ENCODE measurements around the gene CCDC40.
A peak's percentile ranks its signal among the peaks of the same experiment; 100 is the strongest.

The CCDC40 gene

DNA sequence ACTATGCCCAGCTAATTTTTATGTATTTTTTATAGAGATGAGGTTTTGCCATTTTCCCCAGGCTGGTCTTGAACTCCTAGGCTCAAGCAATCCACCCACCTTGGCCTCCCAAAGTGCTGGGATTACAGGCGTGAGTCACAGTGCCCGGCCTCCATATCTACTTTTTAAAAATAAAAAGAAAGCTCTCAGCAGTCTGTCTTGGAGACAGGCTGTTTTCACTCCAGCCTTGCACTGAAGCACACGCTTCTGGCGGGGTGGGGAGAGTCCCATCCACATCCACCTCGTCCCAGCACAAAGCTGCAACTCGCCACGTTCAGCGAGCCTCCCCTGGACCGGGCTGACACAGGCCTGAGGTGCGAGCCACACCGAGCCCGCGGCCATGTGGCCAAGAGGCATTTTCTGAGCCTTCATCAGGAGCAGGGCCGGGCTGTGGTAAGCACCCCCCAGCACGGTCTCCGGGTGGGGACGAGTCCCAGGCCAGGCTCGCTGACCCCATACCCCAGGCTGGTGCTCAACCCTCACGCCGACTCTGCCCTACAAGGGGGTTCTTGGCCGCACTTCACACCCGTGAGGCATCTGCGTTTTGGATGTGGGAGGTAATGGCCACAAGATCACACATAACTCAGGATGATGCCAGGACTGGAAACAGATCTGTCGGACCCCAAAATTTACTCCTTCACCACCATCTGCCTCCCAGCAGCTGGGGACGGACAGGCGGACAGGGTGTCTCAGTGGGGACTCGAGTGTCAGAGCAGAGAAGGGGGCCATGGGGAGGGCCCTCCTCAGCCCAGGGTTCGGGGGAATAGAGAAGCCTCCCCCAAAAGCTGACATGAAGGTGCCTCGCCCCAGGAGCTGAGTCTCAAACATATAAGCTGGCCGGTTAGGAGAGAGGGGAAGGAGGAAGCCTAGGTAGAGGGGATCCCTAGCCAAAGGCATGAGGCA, 29.4 kb upstream of the CCDC40 start:
- H3K4me3 ChIP-seq (ENCODE audit: low read depth, low read length), result no peak overlapping the region
- no peak for TF ChIP-seq CTCF (IDR thresholded peaks at IDR 0.05; ENCODE audit: low read depth, low read length, missing control alignments)
- no peak for DNase-seq (ENCODE audit: low read depth)
- in situ Hi-C loops (cut with HindIII; ENCODE audit: low sequenced_read_pairs), result no loop called here

DNA sequence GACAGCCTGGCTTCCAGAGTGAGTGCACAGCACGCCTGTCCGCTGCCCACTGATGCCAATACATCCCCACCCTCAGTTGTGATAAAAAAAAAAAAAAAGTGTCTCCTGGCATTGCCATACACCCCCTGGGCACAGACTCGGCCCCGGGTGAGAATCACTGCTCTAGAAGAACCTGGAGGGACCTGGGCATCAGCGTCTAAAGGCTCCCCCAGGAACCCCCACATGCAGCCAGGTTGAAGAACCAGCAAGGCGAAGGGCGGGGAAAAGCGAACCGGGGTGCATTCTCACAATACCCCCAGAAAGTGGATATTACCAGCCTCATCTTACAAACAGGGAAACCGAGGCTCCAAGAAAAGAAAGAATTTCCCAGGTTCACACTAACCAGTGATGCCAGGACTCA, 28.5 kb upstream of the CCDC40 start:
- in situ Hi-C loops (cut with HindIII; ENCODE audit: low sequenced_read_pairs), result no loop called here
- no peak for TF ChIP-seq CTCF (IDR thresholded peaks at IDR 0.05; ENCODE audit: low read depth, low read length, missing control alignments)
- no peak for DNase-seq (ENCODE audit: low read depth)
- no peak overlapping the region for H3K4me3 ChIP-seq (ENCODE audit: low read depth, low read length)

DNA sequence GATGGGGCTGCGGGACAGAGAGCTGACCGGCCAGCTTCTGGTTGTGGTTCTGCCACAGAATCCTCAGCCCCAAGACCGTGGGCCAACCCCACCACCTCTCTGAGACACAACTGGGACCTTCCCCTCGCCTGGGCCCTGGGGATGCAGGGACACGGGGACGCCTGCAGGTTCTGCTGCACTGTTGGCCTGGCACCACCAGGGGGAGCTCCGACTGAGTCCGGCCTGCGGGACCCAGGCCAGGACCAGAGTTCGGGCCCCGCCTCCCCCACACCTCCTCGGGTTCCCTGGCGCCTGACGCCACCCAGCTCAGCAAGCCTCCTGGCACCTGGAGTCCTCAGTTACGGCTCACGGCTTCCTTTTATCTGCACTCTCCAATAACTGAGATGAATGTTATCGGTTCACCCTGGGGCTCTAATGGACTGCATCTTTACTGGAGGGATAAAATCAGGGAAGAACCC, 28.0 kb upstream of the CCDC40 start:
- H3K4me3 ChIP-seq (ENCODE audit: low read depth, low read length), result no peak overlapping the region
- in situ Hi-C loops (cut with HindIII; ENCODE audit: low sequenced_read_pairs), result no loop called here
- no peak for DNase-seq (ENCODE audit: low read depth)
- peak; percentile 96 for TF ChIP-seq CTCF (IDR thresholded peaks at IDR 0.05; ENCODE audit: low read depth, low read length, missing control alignments)

- no peak overlapping the region for H3K4me3 ChIP-seq (ENCODE audit: low read depth, low read length)
- DNase-seq (ENCODE audit: low read depth), result no peak
- in situ Hi-C loops (cut with HindIII; ENCODE audit: low sequenced_read_pairs), result no loop called here
- no peak for TF ChIP-seq CTCF (IDR thresholded peaks at IDR 0.05; ENCODE audit: low read depth, low read length, missing control alignments)
Observed at GRCh38 chr17:80008848-80009247, 27.6 kb upstream of the CCDC40 start.

DNA sequence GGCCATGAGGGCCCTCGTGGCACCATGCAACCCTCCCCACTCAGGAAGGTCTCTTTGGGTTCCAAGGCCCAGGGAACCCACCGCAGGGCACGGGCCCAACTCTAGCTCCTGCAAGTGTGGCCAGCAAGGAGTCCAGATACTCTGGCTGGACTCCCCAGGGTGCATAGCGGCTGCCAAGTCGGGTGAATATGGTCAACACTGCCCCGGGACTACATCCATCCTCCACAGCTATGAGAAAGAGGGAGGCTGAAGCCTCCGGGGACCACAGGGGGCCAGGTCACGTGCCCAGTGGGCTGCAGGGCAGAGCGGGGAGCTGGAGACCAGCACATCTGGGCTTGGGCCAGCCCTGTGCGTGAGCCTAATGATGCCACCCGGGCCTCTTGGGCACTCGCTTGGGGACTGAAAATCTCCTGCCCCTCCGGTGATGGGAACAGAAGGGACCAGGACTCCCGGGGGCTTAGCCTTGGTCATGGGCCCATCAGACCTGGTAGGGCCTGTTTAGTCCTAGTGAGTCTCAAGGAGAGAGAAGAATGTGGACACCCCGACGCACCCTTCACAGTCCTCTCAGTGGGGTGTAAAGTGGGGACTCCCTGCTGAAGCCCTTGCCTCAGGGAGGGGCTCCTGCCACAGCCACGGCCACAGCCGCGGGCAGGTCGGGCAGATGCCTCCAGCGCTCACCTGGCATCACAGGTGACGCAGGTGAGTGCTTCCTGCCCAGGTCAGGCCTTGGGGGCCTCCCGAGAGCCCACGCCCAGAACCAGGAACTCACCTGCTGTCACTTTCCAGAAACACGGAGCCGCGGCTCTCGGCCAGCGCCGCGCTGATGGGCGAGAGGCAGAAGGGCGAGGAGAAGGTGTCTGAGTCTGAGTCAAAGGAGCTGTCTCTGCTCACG, 26.8 kb upstream of the CCDC40 start:
- DNase-seq (ENCODE audit: low read depth), result no peak
- in situ Hi-C loops (cut with HindIII; ENCODE audit: low sequenced_read_pairs), result no loop called here
- no peak for TF ChIP-seq CTCF (IDR thresholded peaks at IDR 0.05; ENCODE audit: low read depth, low read length, missing control alignments)
- no peak overlapping the region for H3K4me3 ChIP-seq (ENCODE audit: low read depth, low read length)

DNA sequence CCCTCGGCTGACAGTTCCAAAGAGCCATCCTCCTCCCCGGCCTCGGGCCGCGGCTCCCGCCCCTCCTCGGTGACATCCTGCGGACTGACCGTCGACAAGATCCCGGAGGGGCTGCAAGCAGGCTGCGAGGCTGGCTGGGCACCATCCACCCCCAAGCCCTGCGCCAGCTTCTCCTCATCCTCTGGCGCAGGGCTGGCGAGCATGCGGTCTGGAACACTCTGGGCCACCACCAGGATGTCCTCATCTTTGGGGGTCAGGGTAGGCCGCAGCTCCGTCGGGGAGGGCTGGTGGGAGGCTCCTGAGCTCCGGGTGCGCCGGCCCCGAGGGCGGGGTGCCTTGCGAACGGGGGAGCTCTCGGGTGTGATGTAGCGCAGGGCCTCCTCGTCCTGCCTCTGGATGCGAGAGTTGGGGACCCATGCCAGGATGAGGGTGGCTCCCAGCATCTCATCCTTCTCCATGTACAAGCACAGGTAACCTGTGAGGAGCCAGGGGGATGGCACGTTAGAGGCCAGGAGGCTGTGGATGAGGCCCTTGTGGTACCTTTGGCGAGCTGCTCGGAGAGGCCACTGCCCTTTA, 26.1 kb upstream of the CCDC40 start:
- H3K4me3 ChIP-seq (ENCODE audit: low read depth, low read length), result no peak overlapping the region
- in situ Hi-C loops (cut with HindIII; ENCODE audit: low sequenced_read_pairs), result no loop called here
- TF ChIP-seq CTCF (IDR thresholded peaks at IDR 0.05; ENCODE audit: low read depth, low read length, missing control alignments), result no peak
- no peak for DNase-seq (ENCODE audit: low read depth)

Measured in astrocyte of the cerebellum (primary cell).